ENCODE measurements around the gene MRPL2.

Gene MRPL2

GRCh38 chr6:43013097-43013842 lies 46.0 kb downstream of the MRPL2 start (continued):
- TF ChIP-seq ZNF692 (tag by site-specific recombination; IDR thresholded peaks at IDR 0.05): peak; percentile 55; the same call in 1 of the 2 replicates
- 0 out of 2 replicates have a peak, but pooled peaks have one; percentile 6 for TF ChIP-seq ZNF513 (tag by site-specific recombination; IDR thresholded peaks at IDR 0.05)
- peak; percentile 61; the same call in 1 of the 2 replicates for TF ChIP-seq ZNF580 (tag by site-specific recombination; IDR thresholded peaks at IDR 0.05)
- TF ChIP-seq KLF9 (tag by site-specific recombination; IDR thresholded peaks at IDR 0.05; ENCODE audit: low read depth): peak; percentile 90

GRCh38 chr6:43012364-43012763 lies 46.9 kb downstream of the MRPL2 start:
- TF ChIP-seq ZNF404 (tag by site-specific recombination; IDR thresholded peaks at IDR 0.05): no peak
- no peak for TF ChIP-seq ZNF747 (tag by site-specific recombination; IDR thresholded peaks at IDR 0.05)
- no peak for TF ChIP-seq GLI2 (tag by site-specific recombination; IDR thresholded peaks at IDR 0.05; ENCODE audit: borderline replicate concordance, low read depth)
- TF ChIP-seq ZFHX2 (tag by site-specific recombination; conservative IDR thresholded peaks at IDR 0.05): no peak
- TF ChIP-seq ZNF366 (tag by site-specific recombination; conservative IDR thresholded peaks at IDR 0.05): no peak
- no peak for TF ChIP-seq ZNF324 (tag by site-specific recombination; IDR thresholded peaks at IDR 0.05)
- no peak for TF ChIP-seq CTCF (tag by site-specific recombination; IDR thresholded peaks at IDR 0.05)
- no peak for TF ChIP-seq ZNF248 (tag by site-specific recombination; IDR thresholded peaks at IDR 0.05)
- no peak for TF ChIP-seq TCF7L2 (IDR thresholded peaks at IDR 0.05; ENCODE audit: borderline replicate concordance, low read depth, low read length)
- TF ChIP-seq ZNF274 (IDR thresholded peaks at IDR 0.05; ENCODE audit: low read length): no peak
- no peak for TF ChIP-seq ZNF274 (tag by site-specific recombination; IDR thresholded peaks at IDR 0.05; ENCODE audit: borderline replicate concordance)
- TF ChIP-seq ZNF114 (tag by site-specific recombination; IDR thresholded peaks at IDR 0.05): no peak
- no peak for TF ChIP-seq ZBTB26 (tag by site-specific recombination; optimal IDR thresholded peaks at IDR 0.05)
- no peak for TF ChIP-seq IKZF3 (tag by site-specific recombination; IDR thresholded peaks at IDR 0.05)
- no peak for TF ChIP-seq BCL11A (tag by site-specific recombination; IDR thresholded peaks at IDR 0.05; ENCODE audit: low read depth)
- no peak for TF ChIP-seq REST (tag by site-specific recombination; IDR thresholded peaks at IDR 0.05)
- no peak for TF ChIP-seq ZNF830 (tag by site-specific recombination; IDR thresholded peaks at IDR 0.05; ENCODE audit: low read depth)
- H3K27ac ChIP-seq (ENCODE audit: extremely low read depth, low read depth, low read length): 0 out of 2 replicates have a peak overlapping the region, but pooled peaks have one; percentile 76
- H3K4me1 ChIP-seq (ENCODE audit: control insufficient read depth, insufficient read depth, low read length): peaks cover 12% of the 10 kb centered on the region
- H3K9me3 ChIP-seq (ENCODE audit: control insufficient read depth, insufficient read depth, low read depth, low read length): no peaks in the 10 kb centered on the region
- peak overlapping the region; percentile 1; the same call in 1 of the 2 replicates for H3K4me3 ChIP-seq (ENCODE audit: low read depth, low read length)
- ChIA-PET POLR2A (interaction anchor here (1.1 to 4.6 kb wide), 10 partner anchors 9 to 83 kb away, joined by 3 to 66 read pairs (median 36); partner anchors contain the start of genes CNPY3, CUL7, PEX6 and PPP2R5D), CTCF (interaction anchor here (2.6 kb wide), 1 partner anchor 131 kb away, joined by 14 read pairs; no protein-coding TSS in a partner anchor)
- peaks cover 26 to 71% of the 10 kb centered on the region in 2 experiments for H3K36me3 ChIP-seq (ENCODE audit: control insufficient read depth in 2 of 2, insufficient read depth in 1 of 2, low read length in 2 of 2)

Data from HEK293 (cell line).